ENCODE measurements around the gene NDUFAF7. TPM values are rescaled to one million over a fixed set of nuclear protein-coding genes. Genes with fewer than 3 reads are reported as not detected.

The NDUFAF7 gene
- polyA plus RNA-seq, 1 of the 3 experiments (the other 2 are of a cell fraction): 24.8 TPM

- TF ChIP-seq, protein P1, sequence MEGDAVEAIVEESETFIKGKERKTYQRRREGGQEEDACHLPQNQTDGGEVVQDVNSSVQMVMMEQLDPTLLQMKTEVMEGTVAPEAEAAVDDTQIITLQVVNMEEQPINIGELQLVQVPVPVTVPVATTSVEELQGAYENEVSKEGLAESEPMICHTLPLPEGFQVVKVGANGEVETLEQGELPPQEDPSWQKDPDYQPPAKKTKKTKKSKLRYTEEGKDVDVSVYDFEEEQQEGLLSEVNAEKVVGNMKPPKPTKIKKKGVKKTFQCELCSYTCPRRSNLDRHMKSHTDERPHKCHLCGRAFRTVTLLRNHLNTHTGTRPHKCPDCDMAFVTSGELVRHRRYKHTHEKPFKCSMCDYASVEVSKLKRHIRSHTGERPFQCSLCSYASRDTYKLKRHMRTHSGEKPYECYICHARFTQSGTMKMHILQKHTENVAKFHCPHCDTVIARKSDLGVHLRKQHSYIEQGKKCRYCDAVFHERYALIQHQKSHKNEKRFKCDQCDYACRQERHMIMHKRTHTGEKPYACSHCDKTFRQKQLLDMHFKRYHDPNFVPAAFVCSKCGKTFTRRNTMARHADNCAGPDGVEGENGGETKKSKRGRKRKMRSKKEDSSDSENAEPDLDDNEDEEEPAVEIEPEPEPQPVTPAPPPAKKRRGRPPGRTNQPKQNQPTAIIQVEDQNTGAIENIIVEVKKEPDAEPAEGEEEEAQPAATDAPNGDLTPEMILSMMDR (IDR thresholded peaks at IDR 0.05): no peak
- peak; percentile 76 for TF ChIP-seq SIN3A (IDR thresholded peaks at IDR 0.05; ENCODE audit: borderline replicate concordance, low read depth, low read length)
- TF ChIP-seq GATA2 (CRISPR knock-in tag; IDR thresholded peaks at IDR 0.05): no peak
- peak; percentile 50; the same call in 1 of the 2 replicates for TF ChIP-seq TAF1 (IDR thresholded peaks at IDR 0.05; ENCODE audit: borderline replicate concordance, low read depth, low read length)
- TF ChIP-seq MAX (IDR thresholded peaks at IDR 0.05; ENCODE audit: low read depth): peak; percentile 74
- TF ChIP-seq SMC3 (IDR thresholded peaks at IDR 0.05; ENCODE audit: low read depth, low read length): no peak
- TF ChIP-seq ZBTB33 (IDR thresholded peaks at IDR 0.05; ENCODE audit: borderline replicate concordance, low read depth): no peak
- TF ChIP-seq EP300 (IDR thresholded peaks at IDR 0.05; ENCODE audit: borderline replicate concordance in 1 of 2, low read depth in 1 of 2, low read length in 1 of 2): no peak
- 0 out of 2 replicates have a peak, but pooled peaks have one; percentile 54 for TF ChIP-seq RCOR1 (IDR thresholded peaks at IDR 0.05; ENCODE audit: low read length)
- TF ChIP-seq USF2 (IDR thresholded peaks at IDR 0.05; ENCODE audit: borderline replicate concordance, low read depth, low read length): no peak
- peak; percentile 96 for TF ChIP-seq POLR2AphosphoS5 (IDR thresholded peaks at IDR 0.05; ENCODE audit: low read depth, low read length)
- no peak for TF ChIP-seq FOXM1 (IDR thresholded peaks at IDR 0.05; ENCODE audit: low read depth)
- no peak; the same call in 1 of the 2 replicates for TF ChIP-seq RFX5 (IDR thresholded peaks at IDR 0.05; ENCODE audit: low read length)
Measured at GRCh38 chr2:37196320-37197195, 34.9 kb upstream of the NDUFAF7 start, which contains the start of gene CEBPZOS (continued).

GRCh38 chr2:37198681-37199065, 32.8 kb upstream of the NDUFAF7 start:
- Histone ChIP-seq H3K36me3 (replicated peaks in 1 of 2; ENCODE audit: control insufficient read depth in 1 of 2, insufficient read depth in 2 of 2, low read length in 1 of 2) (peaks cover 36 to 45% of the 10 kb centered on the region in 2 experiments), H3K79me2 (ENCODE audit: insufficient read depth) (peaks cover 56% of the 10 kb centered on the region), H3K9ac (no peak overlapping the region), H3K4me3 (ENCODE audit: low read depth in 2 of 2, low read length in 1 of 2) (no peak overlapping the region), H4K20me1 (ENCODE audit: insufficient read depth) (peaks cover 6% of the 10 kb centered on the region; the same call in 1 of the 2 replicates), H3K4me2 (no peak overlapping the region), H3K27ac (ENCODE audit: low read depth in 2 of 2, low read length in 1 of 2) (peak overlapping the region in 1 of 2 experiments; percentile 16; a peak in 1 of 4 replicates), H3K27me3 (ENCODE audit: insufficient read depth) (no peaks in the 10 kb centered on the region), H3K9me3 (peaks cover 4% of the 10 kb centered on the region; the same call in 1 of the 2 replicates), H3K4me1 (ENCODE audit: control insufficient read depth in 1 of 2, insufficient read depth in 2 of 2, low read depth in 1 of 2, low read length in 1 of 2) (peaks cover 6 to 15% of the 10 kb centered on the region in 2 experiments; a peak in 3 of 4 replicates), H3F3A (replicated peaks; ENCODE audit: insufficient read depth) (peaks cover 20% of the 10 kb centered on the region), H3K9me2 (no peaks in the 10 kb centered on the region; the same call in 1 of the 2 replicates), H2AFZ (ENCODE audit: low read depth) (no peak overlapping the region)
- ChIA-PET POLR2A (no interaction called here), CTCF (interaction anchor here (1.6 to 1.8 kb wide), 3 partner anchors 13 to 30 kb away, joined by 8 to 9 read pairs (median 8); no protein-coding TSS in a partner anchor)
- WGBS (ENCODE audit: low lambda C conversion rate): 96% methylated on average over 8 of the region's 8 CpGs
- DNase-seq: no peak
- TF ChIP-seq RXRA (IDR thresholded peaks at IDR 0.05; ENCODE audit: borderline replicate concordance, low read depth) (no peak), TCF12 (IDR thresholded peaks at IDR 0.05) (no peak), SIN3A (IDR thresholded peaks at IDR 0.05; ENCODE audit: borderline replicate concordance, low read depth, low read length) (no peak), RCOR1 (IDR thresholded peaks at IDR 0.05; ENCODE audit: low read length) (no peak), GABPA (IDR thresholded peaks at IDR 0.05; ENCODE audit: low read depth) (no peak), NFIC (IDR thresholded peaks at IDR 0.05; ENCODE audit: borderline replicate concordance) (no peak), YY1 (IDR thresholded peaks at IDR 0.05; ENCODE audit: low read depth) (no peak), MEF2A (IDR thresholded peaks at IDR 0.05; ENCODE audit: borderline replicate concordance, low read depth) (no peak), FOSL2 (IDR thresholded peaks at IDR 0.05; ENCODE audit: borderline replicate concordance, low read depth) (no peak), USF2 (IDR thresholded peaks at IDR 0.05; ENCODE audit: borderline replicate concordance, low read depth, low read length) (no peak)
- TF ChIP-seq, protein P2, sequence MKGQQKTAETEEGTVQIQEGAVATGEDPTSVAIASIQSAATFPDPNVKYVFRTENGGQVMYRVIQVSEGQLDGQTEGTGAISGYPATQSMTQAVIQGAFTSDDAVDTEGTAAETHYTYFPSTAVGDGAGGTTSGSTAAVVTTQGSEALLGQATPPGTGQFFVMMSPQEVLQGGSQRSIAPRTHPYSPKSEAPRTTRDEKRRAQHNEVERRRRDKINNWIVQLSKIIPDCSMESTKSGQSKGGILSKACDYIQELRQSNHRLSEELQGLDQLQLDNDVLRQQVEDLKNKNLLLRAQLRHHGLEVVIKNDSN (IDR thresholded peaks at IDR 0.05; ENCODE audit: borderline replicate concordance, low read depth): no peak

Measured in SK-N-SH (cell line).